ENCODE results near the gene ARFGAP3.

DNA sequence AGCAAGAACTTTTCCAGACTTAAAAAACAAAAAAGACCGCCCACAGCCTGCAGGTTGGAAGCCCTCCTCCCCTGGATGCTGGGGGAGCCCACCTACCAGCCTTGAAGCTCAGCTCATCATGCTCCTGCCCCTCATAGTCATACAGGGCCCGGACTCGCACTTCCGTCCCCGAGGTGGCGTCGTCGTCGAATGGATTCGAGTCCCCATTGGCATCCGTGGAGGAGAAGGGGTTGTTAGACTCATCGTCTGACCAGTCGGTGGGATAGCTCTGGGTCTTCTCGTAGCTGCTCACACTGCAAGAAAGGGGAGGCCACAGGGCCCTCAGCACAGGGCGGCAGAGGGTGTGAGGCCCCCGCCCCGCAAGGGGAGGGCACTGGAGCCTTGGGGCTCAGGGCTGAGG is 19.0 kb upstream of the ARFGAP3 start:
- no peak for TF ChIP-seq CHD2 (IDR thresholded peaks at IDR 0.05; ENCODE audit: low read length, partially characterized antibody)
- TF ChIP-seq, protein P1, sequence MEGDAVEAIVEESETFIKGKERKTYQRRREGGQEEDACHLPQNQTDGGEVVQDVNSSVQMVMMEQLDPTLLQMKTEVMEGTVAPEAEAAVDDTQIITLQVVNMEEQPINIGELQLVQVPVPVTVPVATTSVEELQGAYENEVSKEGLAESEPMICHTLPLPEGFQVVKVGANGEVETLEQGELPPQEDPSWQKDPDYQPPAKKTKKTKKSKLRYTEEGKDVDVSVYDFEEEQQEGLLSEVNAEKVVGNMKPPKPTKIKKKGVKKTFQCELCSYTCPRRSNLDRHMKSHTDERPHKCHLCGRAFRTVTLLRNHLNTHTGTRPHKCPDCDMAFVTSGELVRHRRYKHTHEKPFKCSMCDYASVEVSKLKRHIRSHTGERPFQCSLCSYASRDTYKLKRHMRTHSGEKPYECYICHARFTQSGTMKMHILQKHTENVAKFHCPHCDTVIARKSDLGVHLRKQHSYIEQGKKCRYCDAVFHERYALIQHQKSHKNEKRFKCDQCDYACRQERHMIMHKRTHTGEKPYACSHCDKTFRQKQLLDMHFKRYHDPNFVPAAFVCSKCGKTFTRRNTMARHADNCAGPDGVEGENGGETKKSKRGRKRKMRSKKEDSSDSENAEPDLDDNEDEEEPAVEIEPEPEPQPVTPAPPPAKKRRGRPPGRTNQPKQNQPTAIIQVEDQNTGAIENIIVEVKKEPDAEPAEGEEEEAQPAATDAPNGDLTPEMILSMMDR (IDR thresholded peaks at IDR 0.05) = no peak
- TF ChIP-seq, protein P2, sequence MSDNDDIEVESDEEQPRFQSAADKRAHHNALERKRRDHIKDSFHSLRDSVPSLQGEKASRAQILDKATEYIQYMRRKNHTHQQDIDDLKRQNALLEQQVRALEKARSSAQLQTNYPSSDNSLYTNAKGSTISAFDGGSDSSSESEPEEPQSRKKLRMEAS (IDR thresholded peaks at IDR 0.05) = no peak
- no peak for TF ChIP-seq HOXA7 (CRISPR knock-in tag; IDR thresholded peaks at IDR 0.05)
- TF ChIP-seq EP300 (IDR thresholded peaks at IDR 0.05) = no peak
- no peak for TF ChIP-seq RNF2 (IDR thresholded peaks at IDR 0.05; ENCODE audit: borderline replicate concordance, low read depth)
